Measurements from ENCODE around the gene TMEM138. TPM values are rescaled to one million over a fixed set of nuclear protein-coding genes. Genes with fewer than 3 reads are reported as not detected.

Gene TMEM138
- total and polyA plus RNA-seq, 2 experiments from 2014 or later = 19.0 to 50.2 TPM

- Histone ChIP-seq H3K9me2 (ENCODE audit: insufficient read depth) (no peaks in the 10 kb centered on the region), H3K4me1 (ENCODE audit: insufficient read depth) (peaks cover 33% of the 10 kb centered on the region), H4K20me1 (ENCODE audit: insufficient read depth) (no peaks in the 10 kb centered on the region), H3K79me2 (ENCODE audit: insufficient read depth) (peaks cover 50% of the 10 kb centered on the region), H3K4me3 (peak within 1 kb of the TSS; percentile 93), H3K9me3 (ENCODE audit: low read depth) (no peaks in the 10 kb centered on the region), H3K36me3 (ENCODE audit: low read depth) (peaks cover 7% of the 10 kb centered on the region; the same call in 1 of the 2 replicates), H3K9ac (peak within 1 kb of the TSS; percentile 100), H2AFZ (peak within 1 kb of the TSS; percentile 84), H3K27ac (peak within 1 kb of the TSS; percentile 92), H3K27me3 (replicated peaks; ENCODE audit: insufficient read depth) (no peaks in the 10 kb centered on the region), H3F3A (ENCODE audit: insufficient read depth) (peaks cover 45% of the 10 kb centered on the region), H3K4me2 (ENCODE audit: unreplicated experiment) (peak within 1 kb of the TSS; percentile 98)
- peak; percentile 95 for DNase-seq
- WGBS, 2 experiments (ENCODE audit: low coverage in 1 of 2, low lambda C conversion rate in 2 of 2, missing lambda C conversion rate in 2 of 2) = 1% methylated on average over 61 to 68 of the region's 81 CpGs
- in situ Hi-C loops (cut with MboI) = no loop called here
- TF ChIP-seq EZH2phosphoT487 (IDR thresholded peaks at IDR 0.05; ENCODE audit: insufficient read depth, low read depth) (no peak), EZH2 (IDR thresholded peaks at IDR 0.05; ENCODE audit: insufficient read depth, poor library complexity, severe bottlenecking) (no peak)
Observed at GRCh38 chr11:61332797-61333549, 29.2 kb upstream of the TMEM138 start, which contains the start of the genes DDB1 and TKFC. TSS of gene DDB1 (minus strand) at chr11:61333105. CDS start at chr11:61332968, 137 bp downstream. TSS of gene TKFC (plus strand) at chr11:61333228. CDS start at chr11:61334729, 1,501 bp downstream.

DNA sequence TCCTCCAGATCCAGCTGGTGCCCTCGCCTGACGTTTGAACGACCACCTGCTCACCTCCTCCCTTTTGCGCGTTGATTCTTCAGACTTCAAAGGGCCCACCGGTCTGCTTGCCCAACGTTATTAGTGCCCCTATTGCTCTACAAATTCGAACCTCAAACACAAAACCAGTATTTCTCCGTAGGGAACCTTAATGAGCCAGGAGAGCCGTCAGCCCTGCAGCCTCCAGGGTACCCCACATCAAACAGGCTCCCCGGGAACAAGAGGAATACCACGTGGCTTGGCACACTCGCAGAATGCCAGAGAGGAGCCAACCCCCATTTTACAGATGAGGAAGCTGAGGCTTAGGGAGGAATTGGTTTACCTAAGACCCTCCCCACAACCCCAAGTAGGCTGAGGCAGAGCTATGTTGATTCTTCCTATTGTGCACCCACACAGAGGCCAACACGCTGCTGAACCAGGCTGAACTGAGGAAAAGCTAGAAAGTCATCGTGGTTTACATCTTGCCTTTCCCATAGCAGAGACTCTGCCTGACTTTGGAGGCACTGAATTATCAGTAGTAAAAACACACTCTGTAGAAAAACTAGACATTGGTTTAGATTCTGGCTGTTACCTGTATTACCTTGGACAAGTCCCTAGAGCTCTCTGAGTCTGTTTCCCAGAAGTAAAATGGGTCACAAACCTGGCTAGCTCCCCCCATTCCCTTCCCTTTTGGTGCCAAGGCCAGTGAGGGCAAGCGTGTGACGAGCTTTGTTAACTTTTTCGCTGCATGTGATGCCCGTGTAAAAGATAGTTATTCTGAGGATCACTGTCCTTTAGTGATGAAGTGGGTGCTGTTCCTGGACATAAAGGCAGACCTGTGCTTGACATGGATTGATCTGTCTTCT lies 28.4 kb upstream of the TMEM138 start:
- H3K4me3 ChIP-seq = peak overlapping the region; percentile 93
- H3K79me2 ChIP-seq (ENCODE audit: insufficient read depth) = peaks cover 42% of the 10 kb centered on the region
- no peaks in the 10 kb centered on the region for H3K27me3 ChIP-seq (replicated peaks; ENCODE audit: insufficient read depth)
- peak overlapping the region; percentile 98 for H3K4me2 ChIP-seq (ENCODE audit: unreplicated experiment)
- H3K9ac ChIP-seq = peak overlapping the region; percentile 100
- H3K4me1 ChIP-seq (ENCODE audit: insufficient read depth) = peaks cover 28% of the 10 kb centered on the region
- peak overlapping the region; percentile 92 for H3K27ac ChIP-seq
- H3K9me2 ChIP-seq (ENCODE audit: insufficient read depth) = no peaks in the 10 kb centered on the region
- H3K9me3 ChIP-seq (ENCODE audit: low read depth) = no peaks in the 10 kb centered on the region
- peaks cover 39% of the 10 kb centered on the region for H3F3A ChIP-seq (ENCODE audit: insufficient read depth)
- peaks cover 7% of the 10 kb centered on the region; the same call in 1 of the 2 replicates for H3K36me3 ChIP-seq (ENCODE audit: low read depth)
- 32 to 34% methylated on average over 19 of the region's 19 CpGs for WGBS, 2 experiments (ENCODE audit: low coverage in 1 of 2, low lambda C conversion rate in 2 of 2, missing lambda C conversion rate in 2 of 2)
- TF ChIP-seq EZH2 (IDR thresholded peaks at IDR 0.05; ENCODE audit: insufficient read depth, poor library complexity, severe bottlenecking) (no peak), EZH2phosphoT487 (IDR thresholded peaks at IDR 0.05; ENCODE audit: insufficient read depth, low read depth) (no peak)
- no peaks in the 10 kb centered on the region for H4K20me1 ChIP-seq (ENCODE audit: insufficient read depth)
- in situ Hi-C loops (cut with MboI) = no loop called here
- peak overlapping the region; percentile 84 for H2AFZ ChIP-seq
- no peak for DNase-seq

GRCh38 chr11:61334434-61335354 lies 27.5 kb upstream of the TMEM138 start:
- Histone ChIP-seq H3K27me3 (replicated peaks; ENCODE audit: insufficient read depth) (no peaks in the 10 kb centered on the region), H3K36me3 (ENCODE audit: low read depth) (no peaks in the 10 kb centered on the region), H3K4me1 (ENCODE audit: insufficient read depth) (peaks cover 22% of the 10 kb centered on the region), H3K9me2 (ENCODE audit: insufficient read depth) (no peaks in the 10 kb centered on the region), H3F3A (ENCODE audit: insufficient read depth) (peaks cover 34% of the 10 kb centered on the region; the same call in 1 of the 2 replicates), H4K20me1 (ENCODE audit: insufficient read depth) (no peaks in the 10 kb centered on the region), H2AFZ (no peak overlapping the region), H3K4me2 (ENCODE audit: unreplicated experiment) (no peak overlapping the region), H3K9me3 (ENCODE audit: low read depth) (no peaks in the 10 kb centered on the region), H3K27ac (no peak overlapping the region), H3K9ac (no peak overlapping the region), H3K79me2 (ENCODE audit: insufficient read depth) (peaks cover 33% of the 10 kb centered on the region), H3K4me3 (no peak overlapping the region)
- DNase-seq = peak; percentile 68
- WGBS, 2 experiments (ENCODE audit: low coverage in 1 of 2, low lambda C conversion rate in 2 of 2, missing lambda C conversion rate in 2 of 2) = 80 to 82% methylated on average over 16 of the region's 16 CpGs
- in situ Hi-C loops (cut with MboI) = loop anchor here (5.0 kb wide), 1 partner anchor 53 kb away; no protein-coding TSS in a partner anchor
- TF ChIP-seq EZH2 (IDR thresholded peaks at IDR 0.05; ENCODE audit: insufficient read depth, poor library complexity, severe bottlenecking) (no peak), EZH2phosphoT487 (IDR thresholded peaks at IDR 0.05; ENCODE audit: insufficient read depth, low read depth) (no peak)

Measured in GM23248 (cell line).